ENCODE results near the gene BCKDK. TPM values are rescaled to one million over a fixed set of nuclear protein-coding genes. Genes with fewer than 3 reads are reported as not detected.

Gene BCKDK
- total and polyA plus RNA-seq, 8 donors = 25.7 to 64.2 (median 33.2) TPM

GRCh38 chr16:31130336-31130891, 22.2 kb downstream of the BCKDK start:
- FAIRE-seq = no peak
- peak; percentile 1 to 8 (median 2) for ATAC-seq
- no peaks in the 10 kb centered on the region for H3K27me3 ChIP-seq
- H3K9me3 ChIP-seq = no peaks in the 10 kb centered on the region
- H3K4me3 ChIP-seq = no peak overlapping the region
- peak overlapping the region; percentile 67 to 96 (median 90) for H3K27ac ChIP-seq
- DNase-seq = peak in 4 of 6 donors; percentile 41 to 77 (median 69)
- 36 to 51% methylated on average over 10 of the region's 10 CpGs for WGBS, 2 donors
- H3K36me3 ChIP-seq = peaks cover 0 to 11% (median 6%) of the 10 kb centered on the region in 3 donors
- intact Hi-C loops (cut with DNase I) = no loop called here
- TF ChIP-seq, protein P1, sequence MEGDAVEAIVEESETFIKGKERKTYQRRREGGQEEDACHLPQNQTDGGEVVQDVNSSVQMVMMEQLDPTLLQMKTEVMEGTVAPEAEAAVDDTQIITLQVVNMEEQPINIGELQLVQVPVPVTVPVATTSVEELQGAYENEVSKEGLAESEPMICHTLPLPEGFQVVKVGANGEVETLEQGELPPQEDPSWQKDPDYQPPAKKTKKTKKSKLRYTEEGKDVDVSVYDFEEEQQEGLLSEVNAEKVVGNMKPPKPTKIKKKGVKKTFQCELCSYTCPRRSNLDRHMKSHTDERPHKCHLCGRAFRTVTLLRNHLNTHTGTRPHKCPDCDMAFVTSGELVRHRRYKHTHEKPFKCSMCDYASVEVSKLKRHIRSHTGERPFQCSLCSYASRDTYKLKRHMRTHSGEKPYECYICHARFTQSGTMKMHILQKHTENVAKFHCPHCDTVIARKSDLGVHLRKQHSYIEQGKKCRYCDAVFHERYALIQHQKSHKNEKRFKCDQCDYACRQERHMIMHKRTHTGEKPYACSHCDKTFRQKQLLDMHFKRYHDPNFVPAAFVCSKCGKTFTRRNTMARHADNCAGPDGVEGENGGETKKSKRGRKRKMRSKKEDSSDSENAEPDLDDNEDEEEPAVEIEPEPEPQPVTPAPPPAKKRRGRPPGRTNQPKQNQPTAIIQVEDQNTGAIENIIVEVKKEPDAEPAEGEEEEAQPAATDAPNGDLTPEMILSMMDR (IDR thresholded peaks at IDR 0.05) = no peak
- H3K4me1 ChIP-seq = peaks cover 49 to 63% (median 56%) of the 10 kb centered on the region in 3 donors

DNA sequence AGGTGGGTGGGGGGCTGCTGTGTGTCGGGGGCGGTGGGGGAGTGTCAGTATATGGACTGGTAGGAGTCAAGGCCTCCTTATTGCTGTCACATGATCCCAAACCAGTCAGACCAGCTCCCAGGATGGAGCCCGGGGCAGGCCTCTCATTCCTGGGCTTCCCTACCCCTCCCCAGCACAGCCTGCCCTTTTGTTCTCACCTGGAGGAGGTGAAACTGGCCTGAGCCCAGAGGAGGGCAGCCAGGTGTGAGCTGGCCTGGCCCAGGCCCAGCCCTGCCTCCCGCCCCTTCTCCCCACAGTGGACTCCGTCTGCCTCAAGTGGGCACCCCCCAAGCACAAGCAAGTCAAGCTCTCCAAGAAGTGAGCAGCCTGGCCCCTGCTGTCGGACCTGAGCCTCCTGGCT, 22.7 kb downstream of the BCKDK start:
- no peak for FAIRE-seq
- peak; percentile 84 to 96 (median 95) for DNase-seq
- TF ChIP-seq, protein P1 (IDR thresholded peaks at IDR 0.05) = no peak
- Histone ChIP-seq H3K4me3 (no peak overlapping the region), H3K4me1 (peaks cover 49 to 64% (median 58%) of the 10 kb centered on the region in 3 donors), H3K27ac (peak overlapping the region; percentile 67 to 96 (median 90)), H3K27me3 (no peaks in the 10 kb centered on the region), H3K36me3 (peaks cover 0 to 11% (median 6%) of the 10 kb centered on the region in 3 donors), H3K9me3 (no peaks in the 10 kb centered on the region)
- WGBS, 2 donors = 14 to 23% methylated on average over 6 of the region's 6 CpGs
- peak; percentile 66 to 78 (median 74) for ATAC-seq
- intact Hi-C loops (cut with DNase I) = no loop called here

GRCh38 chr16:31131416-31131815, 23.2 kb downstream of the BCKDK start:
- no peaks in the 10 kb centered on the region for H3K9me3 ChIP-seq
- H3K27me3 ChIP-seq = no peaks in the 10 kb centered on the region
- TF ChIP-seq, protein P1 (IDR thresholded peaks at IDR 0.05) = no peak
- intact Hi-C loops (cut with DNase I) = no loop called here
- no peak for ATAC-seq
- peak overlapping the region; percentile 67 to 96 (median 90) for H3K27ac ChIP-seq
- no peak overlapping the region for H3K4me3 ChIP-seq
- peaks cover 49 to 69% (median 61%) of the 10 kb centered on the region in 3 donors for H3K4me1 ChIP-seq
- FAIRE-seq = no peak
- H3K36me3 ChIP-seq = peaks cover 0 to 11% (median 6%) of the 10 kb centered on the region in 3 donors
- 63 to 64% methylated on average over 11 of the region's 11 CpGs for WGBS, 2 donors
- peak in 3 of 6 donors; percentile 37 to 71 (median 64) for DNase-seq

GRCh38 chr16:31131841-31132271, 23.7 kb downstream of the BCKDK start:
- H3K27ac ChIP-seq = peak overlapping the region; percentile 67 to 96 (median 90)
- WGBS, 2 donors = 63 to 65% methylated on average over 5 of the region's 5 CpGs
- peaks cover 0 to 11% (median 6%) of the 10 kb centered on the region in 3 donors for H3K36me3 ChIP-seq
- FAIRE-seq (no peak), DNase-seq (peak in 4 of 6 donors; percentile 27 to 53 (median 47)), ATAC-seq (no peak)
- TF ChIP-seq, protein P1 (IDR thresholded peaks at IDR 0.05) = no peak
- intact Hi-C loops (cut with DNase I) = no loop called here
- H3K4me1 ChIP-seq = peaks cover 49 to 69% (median 61%) of the 10 kb centered on the region in 3 donors
- no peak overlapping the region for H3K4me3 ChIP-seq
- H3K9me3 ChIP-seq = no peaks in the 10 kb centered on the region
- no peaks in the 10 kb centered on the region for H3K27me3 ChIP-seq

All from pancreas (tissue), 10 donors.